ENCODE data around the gene DLG5.
A peak's percentile ranks its signal among the peaks of the same experiment; 100 is the strongest.

DLG5 gene

DNA sequence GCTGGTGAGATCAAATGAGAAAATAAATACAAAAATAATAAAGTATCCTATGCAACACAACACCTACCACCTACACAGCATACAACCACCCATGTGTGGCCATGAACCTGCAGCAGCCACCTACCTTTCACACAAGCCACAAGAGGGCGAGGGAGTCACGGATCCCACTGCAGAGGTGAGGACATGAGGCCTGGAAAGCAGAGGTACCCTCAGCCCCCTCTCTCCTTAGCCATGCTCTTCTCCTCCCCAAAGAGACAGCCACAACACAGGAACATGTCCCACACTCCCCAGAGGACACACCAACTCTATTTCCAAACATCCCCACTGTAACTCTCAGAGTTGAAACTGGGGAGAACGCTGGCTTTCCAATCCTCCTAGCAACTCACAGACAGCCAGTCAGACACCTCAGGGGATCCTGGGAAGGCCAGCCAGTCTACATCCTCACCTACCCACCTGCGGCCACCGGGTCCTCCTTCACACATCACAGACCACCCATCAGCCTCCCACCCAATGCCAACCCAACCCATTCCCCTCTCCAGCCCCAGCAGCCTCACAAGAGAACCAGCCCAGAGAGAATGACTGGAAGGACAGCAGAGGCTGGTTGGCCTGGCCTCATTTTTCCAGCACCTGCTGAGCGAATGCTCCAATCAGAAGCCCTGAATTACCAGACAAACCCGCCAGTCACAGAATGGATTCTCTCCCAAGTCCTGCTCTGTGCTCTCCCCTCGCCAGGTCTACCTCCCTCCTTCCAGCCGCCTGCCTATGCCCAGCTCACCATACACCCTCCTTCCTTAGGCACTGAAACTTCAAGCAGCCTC is 18.4 kb downstream of the DLG5 start:
- peak; percentile 48 for DNase-seq (ENCODE audit: low read depth)
- H3K4me3 ChIP-seq (ENCODE audit: low read length), result no peak overlapping the region
- TF ChIP-seq, protein P1, sequence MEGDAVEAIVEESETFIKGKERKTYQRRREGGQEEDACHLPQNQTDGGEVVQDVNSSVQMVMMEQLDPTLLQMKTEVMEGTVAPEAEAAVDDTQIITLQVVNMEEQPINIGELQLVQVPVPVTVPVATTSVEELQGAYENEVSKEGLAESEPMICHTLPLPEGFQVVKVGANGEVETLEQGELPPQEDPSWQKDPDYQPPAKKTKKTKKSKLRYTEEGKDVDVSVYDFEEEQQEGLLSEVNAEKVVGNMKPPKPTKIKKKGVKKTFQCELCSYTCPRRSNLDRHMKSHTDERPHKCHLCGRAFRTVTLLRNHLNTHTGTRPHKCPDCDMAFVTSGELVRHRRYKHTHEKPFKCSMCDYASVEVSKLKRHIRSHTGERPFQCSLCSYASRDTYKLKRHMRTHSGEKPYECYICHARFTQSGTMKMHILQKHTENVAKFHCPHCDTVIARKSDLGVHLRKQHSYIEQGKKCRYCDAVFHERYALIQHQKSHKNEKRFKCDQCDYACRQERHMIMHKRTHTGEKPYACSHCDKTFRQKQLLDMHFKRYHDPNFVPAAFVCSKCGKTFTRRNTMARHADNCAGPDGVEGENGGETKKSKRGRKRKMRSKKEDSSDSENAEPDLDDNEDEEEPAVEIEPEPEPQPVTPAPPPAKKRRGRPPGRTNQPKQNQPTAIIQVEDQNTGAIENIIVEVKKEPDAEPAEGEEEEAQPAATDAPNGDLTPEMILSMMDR (IDR thresholded peaks at IDR 0.05; ENCODE audit: insufficient read depth, low read depth, low read length, missing control alignments), result peak; percentile 54

DNA sequence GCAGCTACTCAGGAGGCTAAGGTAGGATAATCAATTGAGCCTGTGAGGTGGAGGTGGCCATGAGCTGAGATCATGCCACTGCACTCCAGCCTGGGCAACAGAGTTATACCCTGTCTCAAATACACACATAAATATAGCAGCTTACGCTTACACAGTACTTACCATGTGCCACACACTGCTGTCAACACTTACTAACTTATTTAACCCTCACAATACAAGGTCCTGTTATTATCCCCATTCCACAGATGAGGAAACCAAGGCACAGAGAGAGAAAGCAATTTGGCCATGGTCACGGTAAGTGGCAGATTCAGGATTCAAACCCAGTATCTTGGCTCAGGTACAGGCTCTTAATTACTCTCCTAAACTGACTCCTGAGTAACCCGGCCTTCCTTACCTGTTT is 19.1 kb downstream of the DLG5 start:
- TF ChIP-seq, protein P1 (IDR thresholded peaks at IDR 0.05; ENCODE audit: insufficient read depth, low read depth, low read length, missing control alignments), result no peak
- H3K4me3 ChIP-seq (ENCODE audit: low read length), result no peak overlapping the region
- no peak for DNase-seq (ENCODE audit: low read depth)

DNA sequence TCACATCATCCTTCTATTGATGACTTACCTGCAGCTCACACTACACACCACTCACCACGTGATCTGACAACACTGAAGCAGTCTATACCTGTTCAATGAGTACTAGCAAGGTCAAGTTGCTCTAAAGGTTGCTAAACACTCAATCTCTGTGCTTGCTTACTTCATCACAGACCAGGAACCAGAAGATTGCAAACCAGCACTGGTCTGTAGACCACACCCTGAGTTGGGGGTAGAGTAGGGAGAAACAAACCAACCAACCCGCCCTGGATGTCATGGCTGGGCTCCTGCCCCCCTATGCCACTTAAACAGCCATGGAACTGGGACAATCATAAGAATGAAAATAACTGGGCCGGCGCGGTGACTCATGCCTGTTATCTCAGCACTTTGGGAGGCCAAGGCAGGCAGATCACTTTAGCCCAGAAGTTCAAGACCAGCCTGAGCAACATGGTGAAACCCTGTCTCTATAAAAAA is 19.6 kb downstream of the DLG5 start:
- no peak overlapping the region for H3K4me3 ChIP-seq (ENCODE audit: low read length)
- DNase-seq (ENCODE audit: low read depth), result peak; percentile 91
- TF ChIP-seq, protein P1 (IDR thresholded peaks at IDR 0.05; ENCODE audit: insufficient read depth, low read depth, low read length, missing control alignments), result no peak

DNA sequence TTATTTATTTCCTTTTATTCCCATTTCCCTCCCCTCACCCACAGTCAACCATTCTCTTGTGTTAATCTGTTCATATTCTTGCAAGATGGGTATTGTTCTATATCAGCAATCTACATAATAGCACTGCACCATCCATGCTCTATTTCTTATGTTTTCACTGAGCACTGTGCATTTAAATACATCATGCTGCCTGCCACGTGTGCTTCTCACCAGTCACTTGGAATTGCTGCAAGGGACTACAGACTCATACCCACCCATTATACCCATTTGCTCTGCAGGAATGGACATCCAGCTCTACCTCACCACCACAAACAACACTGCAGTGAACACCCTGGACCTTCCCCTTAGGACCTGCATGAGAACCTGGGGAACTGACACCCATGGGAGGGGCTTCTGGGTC is 20.8 kb downstream of the DLG5 start:
- H3K4me3 ChIP-seq (ENCODE audit: low read length), result no peak overlapping the region
- TF ChIP-seq, protein P1 (IDR thresholded peaks at IDR 0.05; ENCODE audit: insufficient read depth, low read depth, low read length, missing control alignments), result no peak
- no peak for DNase-seq (ENCODE audit: low read depth)

DNA sequence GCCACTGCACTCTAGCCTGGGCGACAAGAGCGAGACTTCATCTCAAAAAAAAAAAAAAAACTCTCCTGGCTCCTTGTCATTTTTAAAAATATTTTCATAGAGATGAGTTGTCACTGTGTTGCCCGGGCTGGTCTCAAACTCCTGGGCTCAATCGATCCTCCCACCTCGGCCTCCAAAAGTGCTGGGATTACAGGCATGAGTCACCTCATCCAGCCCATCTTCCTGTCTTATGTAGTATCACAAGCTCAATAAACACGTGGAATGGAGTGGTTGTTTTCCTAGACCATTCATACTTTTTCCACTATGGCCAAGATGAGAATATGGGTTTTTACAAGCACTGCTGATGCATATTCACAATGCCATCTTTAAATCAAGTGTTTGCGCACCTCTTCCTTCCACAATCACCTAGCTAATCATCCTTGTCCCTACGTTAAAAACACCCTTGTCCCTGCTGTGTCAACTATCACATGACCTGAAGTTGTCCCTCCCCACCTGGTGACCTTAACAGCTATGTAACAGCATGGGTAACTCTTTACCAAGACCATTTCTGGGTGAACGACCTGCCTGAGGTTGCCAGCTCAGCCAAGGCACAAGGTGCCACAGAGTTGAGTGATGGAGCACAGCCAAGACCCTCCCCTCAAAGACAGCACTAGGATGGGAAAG is 21.3 kb downstream of the DLG5 start:
- no peak overlapping the region for H3K4me3 ChIP-seq (ENCODE audit: low read length)
- DNase-seq (ENCODE audit: low read depth), result no peak
- TF ChIP-seq, protein P1 (IDR thresholded peaks at IDR 0.05; ENCODE audit: insufficient read depth, low read depth, low read length, missing control alignments), result no peak

DNA sequence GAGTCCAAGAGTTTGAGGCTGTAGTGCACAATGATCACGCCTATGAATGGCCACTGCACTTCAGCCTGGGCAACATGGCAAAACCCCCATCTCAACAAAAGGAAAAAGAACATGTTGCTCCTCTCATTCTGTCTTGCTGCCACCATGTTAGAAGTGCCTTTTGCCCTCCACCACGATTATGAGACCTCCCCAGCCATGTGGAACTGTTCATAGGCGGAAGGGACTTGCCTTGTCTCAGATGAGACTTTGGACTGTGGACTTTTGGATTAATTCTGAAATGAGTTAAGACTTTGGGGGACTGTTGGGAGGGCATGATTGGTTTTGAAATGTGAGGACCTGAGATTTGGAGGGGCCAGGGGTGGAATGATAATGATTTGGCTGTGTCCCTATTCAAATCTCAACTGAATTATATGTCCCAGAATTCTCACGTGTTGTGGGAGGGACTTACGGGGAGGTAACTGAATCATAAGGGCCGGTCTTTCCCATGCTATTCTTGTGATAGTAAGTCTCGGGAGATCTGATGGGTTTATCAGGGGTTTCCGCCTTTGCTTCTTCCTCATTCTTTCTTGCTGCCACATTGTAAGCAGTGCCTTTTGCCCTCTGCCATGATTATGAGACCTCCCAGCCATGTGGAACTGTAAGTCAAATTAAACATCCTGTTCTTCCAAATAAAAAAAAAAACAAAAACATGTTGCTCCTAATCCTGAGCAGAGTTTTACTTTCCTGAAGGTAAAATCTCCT is 22.3 kb downstream of the DLG5 start:
- DNase-seq (ENCODE audit: low read depth), result no peak
- H3K4me3 ChIP-seq (ENCODE audit: low read length), result no peak overlapping the region
- TF ChIP-seq, protein P1 (IDR thresholded peaks at IDR 0.05; ENCODE audit: insufficient read depth, low read depth, low read length, missing control alignments), result no peak
